ENCODE measurements around the gene KRTAP2-3.

KRTAP2-3 gene

GRCh38 chr17:41029633-41030245 is 30.2 kb downstream of the KRTAP2-3 start, which contains the start of gene KRTAP1-4:
Gene KRTAP1-4 (minus strand): TSS chr17:41030195. CDS start chr17:41030078, 117 bp downstream.
- no peak for DNase-seq (ENCODE audit: low read depth)

- DNase-seq (ENCODE audit: low read depth): no peak
Observed at GRCh38 chr17:41026715-41027471, 33.0 kb downstream of the KRTAP2-3 start, which contains the start of gene KRTAP1-5. Gene KRTAP1-5 (minus strand): TSS chr17:41027208. CDS start chr17:41027155, 53 bp downstream.

GRCh38 chr17:41024697-41025096 is 35.2 kb downstream of the KRTAP2-3 start:
- DNase-seq (ENCODE audit: low read depth): no peak

GRCh38 chr17:41020336-41020735 is 39.6 kb downstream of the KRTAP2-3 start:
- DNase-seq (ENCODE audit: low read depth): no peak

- DNase-seq (ENCODE audit: low read depth): no peak
Observed at GRCh38 chr17:41019415-41019814, 40.5 kb downstream of the KRTAP2-3 start.

- no peak for DNase-seq (ENCODE audit: low read depth)
Observed at GRCh38 chr17:41018541-41018940, 41.4 kb downstream of the KRTAP2-3 start.

- DNase-seq (ENCODE audit: low read depth): no peak
Observed at GRCh38 chr17:41016578-41017215, 43.2 kb downstream of the KRTAP2-3 start.

- DNase-seq (ENCODE audit: low read depth): no peak
Observed at GRCh38 chr17:41015454-41015853, 44.5 kb downstream of the KRTAP2-3 start.

GRCh38 chr17:41013606-41014005 is 46.3 kb downstream of the KRTAP2-3 start:
- DNase-seq (ENCODE audit: low read depth): no peak

GRCh38 chr17:41013181-41013580 is 46.7 kb downstream of the KRTAP2-3 start:
- DNase-seq (ENCODE audit: low read depth): no peak

GRCh38 chr17:41012326-41013120 is 47.4 kb downstream of the KRTAP2-3 start:
- DNase-seq (ENCODE audit: low read depth): no peak

- no peak for DNase-seq (ENCODE audit: low read depth)
Observed at GRCh38 chr17:41010441-41010840, 49.5 kb downstream of the KRTAP2-3 start.

GRCh38 chr17:41009936-41010335 is 50.0 kb downstream of the KRTAP2-3 start:
- no peak for DNase-seq (ENCODE audit: low read depth)

- DNase-seq (ENCODE audit: low read depth): no peak
Observed at GRCh38 chr17:41009301-41009760, 50.6 kb downstream of the KRTAP2-3 start.
